Measurements from ENCODE around the gene NEK6. TPM values are rescaled to one million over a fixed set of nuclear protein-coding genes. Genes with fewer than 3 reads are reported as not detected.

Gene NEK6
- total and polyA plus RNA-seq, 9 of the 15 experiments (the other 6 are each of a cell fraction or from before 2014, with no cell fraction given): 3.1 to 19.0 (median 8.4) TPM

GRCh38 chr9:124257070-124257843 lies 492 bp upstream of the NEK6 start (continued):
- no peak for TF ChIP-seq IRF1 (CRISPR knock-in tag; IDR thresholded peaks at IDR 0.05; ENCODE audit: borderline replicate concordance)
- no peak for TF ChIP-seq NUFIP1 (IDR thresholded peaks at IDR 0.05; ENCODE audit: partially characterized antibody)
- TF ChIP-seq FIP1L1 (IDR thresholded peaks at IDR 0.05; ENCODE audit: low read depth, low read length, poor library complexity, severe bottlenecking): no peak
- TF ChIP-seq HDAC1 (IDR thresholded peaks at IDR 0.05): peak in 1 of 2 experiments; percentile 44; a peak in 1 of 4 replicates
- TF ChIP-seq BRCA1 (IDR thresholded peaks at IDR 0.05): no peak
- TF ChIP-seq BRCA1 (CRISPR knock-in tag; IDR thresholded peaks at IDR 0.05): no peak
- TF ChIP-seq FOXM1 (IDR thresholded peaks at IDR 0.05; ENCODE audit: low read depth): no peak
- TF ChIP-seq FOXM1 (CRISPR knock-in tag; IDR thresholded peaks at IDR 0.05; ENCODE audit: low read depth): no peak
- no peak for TF ChIP-seq ZBTB17 (CRISPR knock-in tag; IDR thresholded peaks at IDR 0.05)
- no peak for TF ChIP-seq PKNOX1 (IDR thresholded peaks at IDR 0.05)
- peak; percentile 40 for TF ChIP-seq PHF20 (IDR thresholded peaks at IDR 0.05; ENCODE audit: partially characterized antibody)
- TF ChIP-seq POLR2G (IDR thresholded peaks at IDR 0.05; ENCODE audit: low read depth, low read length): no peak
- no peak for TF ChIP-seq HMGXB4 (CRISPR knock-in tag; IDR thresholded peaks at IDR 0.05)
- no peak for TF ChIP-seq ZNF583 (CRISPR knock-in tag; IDR thresholded peaks at IDR 0.05)
- no peak for TF ChIP-seq ZBTB7A (IDR thresholded peaks at IDR 0.05; ENCODE audit: borderline replicate concordance, control insufficient read depth, low read depth, low read length)
- 0 out of 2 replicates have a peak, but pooled peaks have one; percentile 60 for TF ChIP-seq HDGF (IDR thresholded peaks at IDR 0.05)
- TF ChIP-seq CHD2 (IDR thresholded peaks at IDR 0.05; ENCODE audit: low read depth, low read length): no peak
- no peak for TF ChIP-seq GATAD2B (IDR thresholded peaks at IDR 0.05; ENCODE audit: borderline replicate concordance)
- TF ChIP-seq HMGN3 (IDR thresholded peaks at IDR 0.05; ENCODE audit: borderline replicate concordance, extremely low read depth, insufficient read length, low read depth, low read length): no peak
- TF ChIP-seq MEF2A (IDR thresholded peaks at IDR 0.05; ENCODE audit: control insufficient read depth, low read depth, low read length): no peak
- peak; percentile 84 for TF ChIP-seq ADNP (tag; IDR thresholded peaks at IDR 0.05)
- TF ChIP-seq SNRNP70 (optimal IDR thresholded peaks at IDR 0.05; ENCODE audit: low read depth, low read length): no peak
- no peak for TF ChIP-seq HBP1 (CRISPR knock-in tag; IDR thresholded peaks at IDR 0.05)
- TF ChIP-seq ZFPM2 (CRISPR knock-in tag; IDR thresholded peaks at IDR 0.05): no peak
- no peak for TF ChIP-seq ZFP1 (CRISPR knock-in tag; IDR thresholded peaks at IDR 0.05)

All from K562 (cell line).